LHCN-M2 (cell line): ENCODE results near the gene OSBPL5. TPM values are rescaled to one million over a fixed set of nuclear protein-coding genes. Genes with fewer than 3 reads are reported as not detected.
"Not testable (repeated sequence)": the region's sequence is repeated elsewhere in the genome, so short reads cannot be mapped to it uniquely, and the experiment has no call there.

Source experiments
- DNase-seq: peaks from one replicate; pipeline ENCODE4 v3.0.0-alpha.2; 2012; ENCODE audit warnings: low read depth
- total RNA-seq: library from RNA; depleted of rRNA; stranded (reverse); fragments of >200 nt; gene quantifications from 2 replicates; pipeline ENCODE4 v1.2.3, GENCODE V29; 2014

The OSBPL5 gene
- total RNA-seq, 1 experiment from 2014 or later, result 25.0 TPM

- DNase-seq, result peak; percentile 93
Observed at GRCh38 chr11:3123761-3124733, 41.1 kb downstream of the OSBPL5 start.

DNA sequence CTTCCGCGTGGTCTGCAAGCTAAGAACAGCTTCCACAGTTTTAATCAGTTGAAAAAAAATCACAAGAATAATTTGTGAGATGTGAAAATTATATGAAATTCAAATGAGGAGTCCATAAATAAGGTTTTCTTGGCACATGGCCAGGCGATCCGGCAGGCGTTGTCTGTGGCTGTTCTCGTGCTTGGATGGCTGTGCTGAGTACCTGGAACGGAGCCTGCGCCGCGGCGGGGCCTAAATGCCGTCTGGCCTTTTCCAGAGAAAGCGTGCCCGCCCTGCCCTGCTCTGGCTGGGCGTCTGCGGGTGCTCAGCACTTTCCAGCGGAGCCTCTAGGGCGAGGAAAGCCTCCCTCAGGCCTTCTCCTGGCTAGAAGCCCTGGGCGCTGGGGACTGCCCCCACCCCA lies 41.8 kb downstream of the OSBPL5 start:
- no peak for DNase-seq

- DNase-seq, result no peak
Observed at GRCh38 chr11:3122775-3123201, 42.3 kb downstream of the OSBPL5 start.

GRCh38 chr11:3121931-3122774 lies 43.0 kb downstream of the OSBPL5 start:
- DNase-seq, result no peak

DNA sequence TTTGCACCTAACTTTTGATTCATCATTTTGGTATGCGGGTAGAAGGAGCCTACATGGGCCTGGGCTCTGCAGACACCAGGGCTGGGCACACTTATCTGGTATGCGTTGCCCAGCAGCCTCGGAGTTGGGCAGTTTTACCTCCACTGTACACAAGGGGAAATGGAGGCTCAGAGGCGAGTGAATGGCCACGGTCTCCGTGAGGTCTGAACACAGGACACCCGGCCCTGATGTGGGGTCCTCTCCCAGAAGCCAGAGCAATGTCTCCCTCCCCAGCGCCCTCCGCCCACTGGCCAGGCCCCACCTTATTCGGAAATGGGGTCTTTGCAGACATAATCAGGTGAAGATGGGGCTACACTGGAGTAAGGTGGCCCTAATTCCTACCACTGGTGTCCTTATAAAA lies 43.7 kb downstream of the OSBPL5 start:
- DNase-seq, result no peak

- DNase-seq, result no peak
Observed at GRCh38 chr11:3120071-3120792, 44.9 kb downstream of the OSBPL5 start.

- no peak for DNase-seq
Observed at GRCh38 chr11:3119141-3119821, 45.8 kb downstream of the OSBPL5 start.

GRCh38 chr11:3115321-3115720 lies 49.8 kb downstream of the OSBPL5 start:
- peak; percentile 42 for DNase-seq

GRCh38 chr11:3113661-3114060 lies 51.4 kb downstream of the OSBPL5 start:
- not testable (repeated sequence) for DNase-seq

DNA sequence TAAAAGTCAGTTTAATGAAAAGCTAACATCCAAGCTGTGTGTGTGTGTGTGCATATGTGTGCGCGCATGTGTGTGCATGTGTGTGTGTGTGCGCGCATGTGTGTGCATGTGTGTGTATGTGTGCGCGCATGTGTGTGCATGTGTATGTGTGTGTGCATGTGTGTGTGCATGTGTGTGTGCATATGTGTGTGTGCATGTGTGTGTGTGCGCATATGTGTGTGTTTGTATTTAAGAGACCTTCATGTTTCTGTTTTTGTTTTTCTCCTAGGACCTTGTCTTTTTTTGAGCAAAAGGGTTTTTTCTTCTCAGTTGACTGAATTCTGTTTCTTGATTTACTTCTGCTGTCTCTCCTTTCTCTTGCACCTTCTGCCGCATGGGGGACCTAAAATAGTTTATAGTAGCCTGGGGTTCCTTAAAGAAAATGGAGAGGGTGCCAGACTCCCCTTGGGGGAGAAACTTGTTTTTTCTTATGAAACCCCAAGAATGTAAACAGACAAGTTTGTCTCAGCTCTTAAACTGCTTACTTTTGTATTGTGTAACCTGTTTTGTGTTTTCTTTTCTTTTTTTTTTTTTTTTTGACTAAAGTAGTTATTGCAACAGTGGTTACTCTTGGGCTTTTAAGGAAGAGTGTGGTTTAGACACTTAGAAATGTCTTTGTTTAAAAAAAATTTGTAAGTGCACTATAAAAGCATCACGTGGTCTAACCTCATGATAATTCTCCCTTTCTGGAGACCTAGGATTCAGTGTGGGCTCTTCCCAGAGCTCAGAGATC lies 53.0 kb downstream of the OSBPL5 start:
- peak; percentile 26 for DNase-seq

DNA sequence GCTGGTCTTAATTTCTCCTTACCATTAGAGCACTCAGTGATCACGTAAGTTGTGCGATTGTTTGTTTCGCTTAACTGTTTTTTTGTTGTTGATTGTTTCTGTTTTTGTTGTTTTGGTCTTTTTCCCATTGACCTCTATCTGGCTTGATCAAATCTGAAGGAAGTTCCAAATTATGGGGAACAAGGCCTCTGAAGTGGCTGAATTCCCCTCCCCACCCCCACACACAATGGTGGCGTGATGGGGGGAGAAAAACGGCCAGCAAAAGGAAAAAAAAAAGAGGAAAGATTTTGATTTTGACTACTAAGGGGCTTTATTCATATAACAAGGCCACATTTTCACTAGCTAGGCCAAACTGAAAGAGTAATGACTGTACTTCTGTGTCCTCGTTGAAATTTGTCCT lies 53.6 kb downstream of the OSBPL5 start:
- DNase-seq, result no peak

- no peak for DNase-seq
Observed at GRCh38 chr11:3109921-3110706, 55.0 kb downstream of the OSBPL5 start.

- DNase-seq, result no peak
Observed at GRCh38 chr11:3109434-3109833, 55.7 kb downstream of the OSBPL5 start.

- DNase-seq, result no peak
Observed at GRCh38 chr11:3108183-3108721, 56.9 kb downstream of the OSBPL5 start.

GRCh38 chr11:3107608-3108182 lies 57.4 kb downstream of the OSBPL5 start:
- DNase-seq, result no peak

DNA sequence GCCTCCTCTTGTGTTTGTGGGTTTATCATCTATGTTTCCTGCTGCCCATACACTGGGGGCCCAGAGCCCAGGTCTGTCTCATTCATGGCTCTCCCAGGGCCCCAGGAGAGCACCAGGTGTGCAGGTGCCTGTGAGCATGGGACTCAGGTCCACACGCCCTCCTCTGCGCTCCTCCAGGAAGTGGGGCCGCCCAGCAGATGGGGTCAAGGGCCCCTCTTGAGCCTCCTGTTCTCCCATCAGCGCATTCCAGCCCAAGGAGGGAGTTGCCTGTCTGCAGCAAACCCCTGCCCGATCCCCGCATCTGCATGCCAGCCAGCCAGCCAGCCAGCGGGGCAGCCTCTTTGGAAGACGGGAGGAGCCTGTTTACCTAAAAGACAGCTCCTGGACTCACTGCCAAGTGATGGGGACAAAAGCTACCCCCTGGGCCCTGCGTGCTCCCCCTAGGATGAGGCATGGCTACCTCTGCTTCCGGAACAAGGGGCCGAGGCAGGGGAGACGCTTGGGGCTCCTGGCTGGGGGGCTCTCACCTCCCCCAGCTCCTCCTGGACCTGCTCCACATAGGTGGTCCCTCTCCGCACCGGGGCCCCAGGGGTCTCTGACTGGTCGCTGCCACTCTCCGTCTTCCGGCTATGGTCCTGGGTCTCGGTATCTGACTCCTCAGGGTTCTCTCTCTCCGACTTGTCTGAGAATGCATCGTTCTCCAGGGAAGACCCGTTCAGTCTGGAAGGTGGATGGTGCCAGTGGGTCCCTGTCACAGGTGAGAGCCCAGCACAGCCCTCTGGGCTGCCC lies 58.2 kb downstream of the OSBPL5 start:
- no peak for DNase-seq

- DNase-seq, result no peak
Observed at GRCh38 chr11:3105791-3106735, 59.0 kb downstream of the OSBPL5 start.
